Psoas muscle (tissue), 8 donors: Measurements from ENCODE around the gene B3GNT3. TPM values are rescaled to one million over a fixed set of nuclear protein-coding genes. Genes with fewer than 3 reads are reported as not detected.

Experiments used
- ATAC-seq, 4 donors: fragments of 200-7000 bp; cut with Tn5 transposase; one replicate each; pipeline ENCODE4 v1.9.1; 2020; ENCODE audit warnings: moderate library complexity in 3 of 4, mild to moderate bottlenecking in 2 of 4
- DNase-seq, 2 donors: peaks; one replicate each; pipeline ENCODE4 v3.0.0-alpha.2; 2020
- H3K27ac ChIP-seq: fragments of 200-600 bp; one replicate; pipeline ENCODE4 v1.8.0; 2022
- H3K27me3 ChIP-seq, 3 donors: fragments of 200-600 bp in 1 of 3; one replicate each; pipeline versions ENCODE4 v1.6.1 to v1.8.0; 2013 to 2022; ENCODE audit warnings: low read length in 2 of 3, mild to moderate bottlenecking in 2 of 3, moderate library complexity in 1 of 3; ENCODE audit not compliant: insufficient read depth in 3 of 3
- H3K36me3 ChIP-seq, 2 donors: fragments of 200-600 bp in 1 of 2; one replicate each; pipeline versions ENCODE4 v1.6.1 to v1.8.0; 2013 to 2022; ENCODE audit warnings: low read depth in 1 of 2, mild to moderate bottlenecking in 1 of 2, moderate library complexity in 1 of 2; ENCODE audit not compliant: insufficient read depth in 1 of 2
- H3K4me1 ChIP-seq: fragments of 200-600 bp; one replicate; pipeline ENCODE4 v1.8.0; 2022
- H3K4me3 ChIP-seq: fragments of 200-600 bp; one replicate; pipeline ENCODE4 v1.8.0; 2022; ENCODE audit warnings: mild to moderate bottlenecking
- H3K9me3 ChIP-seq: fragments of 200-600 bp; one replicate; pipeline ENCODE4 v1.8.0; 2022
- WGBS, 3 donors: extraction: QIAGEN DNeasy Blood & Tissue Kit; methylation state at CpG; one replicate each; pipeline versions ENCODE4 v1.1.6 to v1.1.7; 2013; 5-methylcytosine and 5-hydroxymethylcytosine counted together
- intact Hi-C, 2 donors: fragments of 100-400 bp; cut with DNase I; formaldehyde crosslinking; loops; one replicate each; pipeline versions ENCODE4 v1.11.0 to v1.14.2; 2022
- long read RNA-seq, 2 donors: library from polyadenylated mRNA; unstranded; transcript quantifications; one replicate each; pipeline ENCODE4 v2.0.0, GENCODE V29; 2021
- polyA plus RNA-seq, 3 donors: library from polyadenylated mRNA; stranded (reverse); fragments of 200-250 nt; gene quantifications; one replicate each; pipeline ENCODE4 v1.2.3, GENCODE V29; 2013
- total RNA-seq, 4 donors: library from RNA; stranded (reverse); fragmentation: NEBNext Ultra II Directional in 2 of 4; extraction: Animal tissue kit (Norgen Biotek cat#: 25700) in 2 of 4; gene quantifications; one replicate each; pipeline versions ENCODE4 v1.2.1 to v1.2.4, GENCODE V29; 2021 to 2023
- TF ChIP-seq, protein P1 (sequence below): fragments of 200-600 bp; IDR thresholded peaks from one replicate; pipeline ENCODE4 v1.8.0; 2022; ENCODE audit warnings: antibody characterized with exemption
- donor health status: healthy with polysubstance abuse.
- donor health status: DM: no; HTN: no; CAD: no; lungs with moderate emphysema.
- donor health status: Bipolar disorder and iron deficiency.
- donor health status: healthy.
- donor health status: DM: yes; HTN: yes; CAD: no.
- donor health status: DM: no; HTN: no; CAD: no.
- donor health status: DM: no; HTN: no; CAD: no.
- donor health status: DM: yes; HTN: yes; CAD: no.

Gene B3GNT3, protein sequence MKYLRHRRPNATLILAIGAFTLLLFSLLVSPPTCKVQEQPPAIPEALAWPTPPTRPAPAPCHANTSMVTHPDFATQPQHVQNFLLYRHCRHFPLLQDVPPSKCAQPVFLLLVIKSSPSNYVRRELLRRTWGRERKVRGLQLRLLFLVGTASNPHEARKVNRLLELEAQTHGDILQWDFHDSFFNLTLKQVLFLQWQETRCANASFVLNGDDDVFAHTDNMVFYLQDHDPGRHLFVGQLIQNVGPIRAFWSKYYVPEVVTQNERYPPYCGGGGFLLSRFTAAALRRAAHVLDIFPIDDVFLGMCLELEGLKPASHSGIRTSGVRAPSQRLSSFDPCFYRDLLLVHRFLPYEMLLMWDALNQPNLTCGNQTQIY
- under 1 TPM in 1 of 4 donors, not detected in 3; 0.38 TPM for total RNA-seq
- under 1 TPM in 2 of 3 donors, not detected in 1; 0.03 to 0.08 TPM for polyA plus RNA-seq
- long read RNA-seq, donor 1: 0 reads
- long read RNA-seq, donor 2: 0 reads

GRCh38 chr19:17794731-17795494, at the start of gene B3GNT3:
TSS of gene B3GNT3 (plus strand) at chr19:17795138. CDS start at chr19:17807808, 12,670 bp downstream.
- Histone ChIP-seq H3K36me3 (no peaks in the 10 kb centered on the region), H3K27ac (no peak within 1 kb of the TSS), H3K4me1 (no peaks in the 10 kb centered on the region), H3K27me3 (peaks cover 0 to 59% (median 14%) of the 10 kb centered on the region in 3 donors), H3K4me3 (no peak within 1 kb of the TSS), H3K9me3 (no peaks in the 10 kb centered on the region)
- WGBS, 3 donors: 3 to 7% (median 4%) methylated on average over 44 to 50 of the region's 50 CpGs
- TF ChIP-seq, protein P1, sequence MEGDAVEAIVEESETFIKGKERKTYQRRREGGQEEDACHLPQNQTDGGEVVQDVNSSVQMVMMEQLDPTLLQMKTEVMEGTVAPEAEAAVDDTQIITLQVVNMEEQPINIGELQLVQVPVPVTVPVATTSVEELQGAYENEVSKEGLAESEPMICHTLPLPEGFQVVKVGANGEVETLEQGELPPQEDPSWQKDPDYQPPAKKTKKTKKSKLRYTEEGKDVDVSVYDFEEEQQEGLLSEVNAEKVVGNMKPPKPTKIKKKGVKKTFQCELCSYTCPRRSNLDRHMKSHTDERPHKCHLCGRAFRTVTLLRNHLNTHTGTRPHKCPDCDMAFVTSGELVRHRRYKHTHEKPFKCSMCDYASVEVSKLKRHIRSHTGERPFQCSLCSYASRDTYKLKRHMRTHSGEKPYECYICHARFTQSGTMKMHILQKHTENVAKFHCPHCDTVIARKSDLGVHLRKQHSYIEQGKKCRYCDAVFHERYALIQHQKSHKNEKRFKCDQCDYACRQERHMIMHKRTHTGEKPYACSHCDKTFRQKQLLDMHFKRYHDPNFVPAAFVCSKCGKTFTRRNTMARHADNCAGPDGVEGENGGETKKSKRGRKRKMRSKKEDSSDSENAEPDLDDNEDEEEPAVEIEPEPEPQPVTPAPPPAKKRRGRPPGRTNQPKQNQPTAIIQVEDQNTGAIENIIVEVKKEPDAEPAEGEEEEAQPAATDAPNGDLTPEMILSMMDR: no peak
- ATAC-seq (no peak), DNase-seq (peak in 1 of 2 donors; percentile 24)
- intact Hi-C loops: no loop called here

DNA sequence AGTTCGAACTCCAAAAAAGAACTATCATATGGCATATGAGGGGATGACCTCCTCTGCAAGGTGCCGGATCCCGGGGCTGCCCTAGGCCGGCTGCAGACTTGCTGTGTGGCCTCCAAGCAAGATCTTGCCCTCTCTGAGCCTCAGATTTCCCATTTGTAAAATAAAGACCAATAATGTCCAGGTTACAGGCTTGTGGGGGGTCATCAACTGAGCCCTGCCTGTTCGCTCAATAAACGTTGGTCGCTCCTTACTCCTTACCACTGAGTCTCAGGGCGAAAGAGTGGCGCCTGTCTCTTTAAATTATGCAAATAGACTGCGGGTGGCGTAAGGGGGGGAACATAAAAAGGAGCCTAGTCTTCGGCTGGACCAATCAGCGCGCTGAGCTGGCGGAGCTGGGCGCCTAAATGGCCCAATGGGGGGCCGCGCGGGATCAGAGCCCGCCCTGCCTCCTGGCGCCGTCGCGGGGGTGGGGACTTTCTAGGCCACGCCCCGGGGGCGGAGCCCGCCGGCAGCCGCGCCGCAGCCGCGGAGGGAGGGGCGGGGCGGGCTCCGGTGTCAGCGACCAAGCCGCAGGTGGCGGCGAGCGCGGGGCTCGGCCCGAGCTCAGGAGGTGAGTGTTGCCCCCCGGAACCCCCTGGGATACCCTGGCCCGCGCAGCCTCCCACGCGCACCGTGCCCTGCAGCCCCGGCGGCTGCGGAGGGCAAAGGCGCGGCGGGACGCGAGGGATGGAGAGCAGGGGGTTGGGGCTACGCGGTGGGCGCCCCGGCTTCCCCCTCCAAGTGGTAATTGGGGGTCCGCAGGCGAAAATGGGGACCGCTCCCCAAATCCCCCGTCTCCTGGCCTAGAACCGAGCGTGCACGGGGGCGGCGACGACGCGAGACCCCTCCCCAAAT, 47.5 kb upstream of the B3GNT3 start:
- intact Hi-C loops: no loop called here
- TF ChIP-seq, protein P1: no peak
- peak; percentile 91 to 96 for DNase-seq
- H3K27me3 ChIP-seq: peaks cover 0 to 6% (median 4%) of the 10 kb centered on the region in 3 donors
- H3K9me3 ChIP-seq: no peaks in the 10 kb centered on the region
- H3K4me3 ChIP-seq: peak overlapping the region; percentile 59
- WGBS, 3 donors: 6 to 7% (median 6%) methylated on average over 53 to 74 of the region's 75 CpGs
- peaks cover 4% of the 10 kb centered on the region for H3K4me1 ChIP-seq
- ATAC-seq: peak; percentile 99 to 100 (median 100)
- H3K27ac ChIP-seq: no peak overlapping the region
- H3K36me3 ChIP-seq: no peaks in the 10 kb centered on the region

- intact Hi-C loops: no loop called here
- no peak overlapping the region for H3K27ac ChIP-seq
- H3K4me3 ChIP-seq: no peak overlapping the region
- H3K27me3 ChIP-seq: peaks cover 0 to 14% (median 7%) of the 10 kb centered on the region in 3 donors
- H3K9me3 ChIP-seq: no peaks in the 10 kb centered on the region
- WGBS, 3 donors: 61 to 73% (median 65%) methylated on average over 6 of the region's 6 CpGs
- TF ChIP-seq, protein P1: no peak
- ATAC-seq (no peak), DNase-seq (no peak)
- no peaks in the 10 kb centered on the region for H3K36me3 ChIP-seq
- H3K4me1 ChIP-seq: peaks cover 4% of the 10 kb centered on the region
Observed at GRCh38 chr19:17748884-17749638, 45.9 kb upstream of the B3GNT3 start.

- Histone ChIP-seq H3K27me3 (peaks cover 0 to 14% (median 7%) of the 10 kb centered on the region in 3 donors), H3K36me3 (no peaks in the 10 kb centered on the region), H3K4me3 (no peak overlapping the region), H3K27ac (no peak overlapping the region), H3K4me1 (peaks cover 4% of the 10 kb centered on the region), H3K9me3 (no peaks in the 10 kb centered on the region)
- no peak for ATAC-seq
- DNase-seq: no peak
- WGBS, 3 donors: 11 to 20% (median 15%) methylated on average over 8 of the region's 8 CpGs
- intact Hi-C loops: no loop called here
- TF ChIP-seq, protein P1: no peak
Observed at GRCh38 chr19:17749912-17750317, 45.0 kb upstream of the B3GNT3 start.
